Prostate gland (tissue), 2 donors: ENCODE measurements around the gene TEKT3.

Source experiments
- POLR2A ChIP-seq: fragments of 450-650 bp; IDR thresholded peaks from one replicate; pipeline ENCODE4 v1.6.1; 2016; ENCODE audit warnings: antibody characterized with exemption, mild to moderate bottlenecking
- POLR2AphosphoS5 ChIP-seq: sonication (generic); formaldehyde crosslinking; IDR thresholded peaks from one replicate; pipeline ENCODE4 v1.6.1; 2017; ENCODE audit warnings: antibody characterized with exemption
- TF ChIP-seq, protein P1 (sequence below), 4 experiments: fragments of 200-600 bp in 2 of 4; fragments of 450-650 bp in 2 of 4; sonication (generic) in 2 of 4; IDR thresholded peaks; 1 replicate in 3 of 4; 2 replicates in 1 of 4; pipeline ENCODE4 v1.5.1; 2016 to 2019; ENCODE audit warnings: antibody characterized with exemption in 4 of 4, mild to moderate bottlenecking in 2 of 4, moderate library complexity in 2 of 4

- TF ChIP-seq POLR2A (no peak), POLR2AphosphoS5 (no peak)
- TF ChIP-seq, protein P1, sequence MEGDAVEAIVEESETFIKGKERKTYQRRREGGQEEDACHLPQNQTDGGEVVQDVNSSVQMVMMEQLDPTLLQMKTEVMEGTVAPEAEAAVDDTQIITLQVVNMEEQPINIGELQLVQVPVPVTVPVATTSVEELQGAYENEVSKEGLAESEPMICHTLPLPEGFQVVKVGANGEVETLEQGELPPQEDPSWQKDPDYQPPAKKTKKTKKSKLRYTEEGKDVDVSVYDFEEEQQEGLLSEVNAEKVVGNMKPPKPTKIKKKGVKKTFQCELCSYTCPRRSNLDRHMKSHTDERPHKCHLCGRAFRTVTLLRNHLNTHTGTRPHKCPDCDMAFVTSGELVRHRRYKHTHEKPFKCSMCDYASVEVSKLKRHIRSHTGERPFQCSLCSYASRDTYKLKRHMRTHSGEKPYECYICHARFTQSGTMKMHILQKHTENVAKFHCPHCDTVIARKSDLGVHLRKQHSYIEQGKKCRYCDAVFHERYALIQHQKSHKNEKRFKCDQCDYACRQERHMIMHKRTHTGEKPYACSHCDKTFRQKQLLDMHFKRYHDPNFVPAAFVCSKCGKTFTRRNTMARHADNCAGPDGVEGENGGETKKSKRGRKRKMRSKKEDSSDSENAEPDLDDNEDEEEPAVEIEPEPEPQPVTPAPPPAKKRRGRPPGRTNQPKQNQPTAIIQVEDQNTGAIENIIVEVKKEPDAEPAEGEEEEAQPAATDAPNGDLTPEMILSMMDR (IDR thresholded peaks at IDR 0.05): no peak
These were observed 72.9 kb downstream of the TEKT3 start for GRCh38 chr17:15268461-15268860.
